Stimulated activated CD4-positive, alpha-beta T cell treated with anti-CD3 and anti-CD28 coated beads, Interleukin-12 subunit alpha, Interleukin-12 subunit beta, amount 100 ng/mL, for 24 hours (primary cell): ENCODE results near the gene ABHD1.
"Not testable (repeated sequence)": the region's sequence is repeated elsewhere in the genome, so short reads cannot be mapped to it uniquely, and the experiment has no call there.

Source experiments
- DNase-seq, 2 experiments: peaks; one replicate each; pipeline ENCODE4 v3.0.0-alpha.2; 2020; ENCODE audit warnings: low read depth in 2 of 2

The ABHD1 gene

GRCh38 chr2:27123302-27124150 is at the start of gene ABHD1:
Gene ABHD1 (plus strand): TSS chr2:27123815. CDS start chr2:27123949, 134 bp downstream.
- peak in 1 of 2 experiments; percentile 54 for DNase-seq

- DNase-seq, result no peak
Observed at GRCh38 chr2:27074738-27075565, 48.7 kb upstream of the ABHD1 start.

- DNase-seq, result not testable (repeated sequence)
Observed at GRCh38 chr2:27075566-27075871, 48.1 kb upstream of the ABHD1 start.

- DNase-seq, result no peak
Observed at GRCh38 chr2:27076323-27076722, 47.3 kb upstream of the ABHD1 start.

GRCh38 chr2:27077231-27077630 is 46.4 kb upstream of the ABHD1 start:
- DNase-seq, result no peak

GRCh38 chr2:27078267-27079194 is 45.1 kb upstream of the ABHD1 start, which contains the start of gene EMILIN1:
Gene EMILIN1 (plus strand): TSS chr2:27078615. CDS start chr2:27079066, 451 bp downstream.
- no peak for DNase-seq

GRCh38 chr2:27079233-27080139 is 44.1 kb upstream of the ABHD1 start:
- DNase-seq, result no peak

GRCh38 chr2:27080140-27080469 is 43.5 kb upstream of the ABHD1 start:
- DNase-seq, result no peak

- DNase-seq, result no peak
Observed at GRCh38 chr2:27080603-27080936, 43.0 kb upstream of the ABHD1 start.

- DNase-seq, result no peak
Observed at GRCh38 chr2:27081984-27082772, 41.4 kb upstream of the ABHD1 start.

GRCh38 chr2:27082773-27083409 is 40.7 kb upstream of the ABHD1 start:
- no peak for DNase-seq

- DNase-seq, result no peak
Observed at GRCh38 chr2:27083410-27084296, 40.0 kb upstream of the ABHD1 start.

GRCh38 chr2:27084297-27085061 is 39.1 kb upstream of the ABHD1 start:
- DNase-seq, result no peak

- DNase-seq, result no peak
Observed at GRCh38 chr2:27085062-27085672, 38.4 kb upstream of the ABHD1 start.

GRCh38 chr2:27085673-27086089 is 37.9 kb upstream of the ABHD1 start:
- peak in 1 of 2 experiments; percentile 32 for DNase-seq

GRCh38 chr2:27086090-27086723 is 37.4 kb upstream of the ABHD1 start:
- peak; percentile 95 to 97 for DNase-seq
